Colonic mucosa (tissue), 4 donors: Measurements from ENCODE around the gene PBRM1. TPM values are rescaled to one million over a fixed set of nuclear protein-coding genes. Genes with fewer than 3 reads are reported as not detected.

Source experiments
- DNase-seq: peaks from one replicate; pipeline ENCODE4 v3.0.0-alpha.2; 2020
- H3K27ac ChIP-seq: fragments of 200-600 bp; one replicate; pipeline ENCODE4 v1.8.0; 2021
- H3K27me3 ChIP-seq: fragments of 200-600 bp; one replicate; pipeline ENCODE4 v1.8.0; 2021
- H3K36me3 ChIP-seq: fragments of 200-600 bp; one replicate; pipeline ENCODE4 v1.8.0; 2021
- H3K4me1 ChIP-seq: fragments of 200-600 bp; one replicate; pipeline ENCODE4 v1.8.0; 2021; ENCODE audit warnings: mild to moderate bottlenecking
- H3K4me3 ChIP-seq: fragments of 200-600 bp; one replicate; pipeline ENCODE4 v1.8.0; 2021
- H3K9ac ChIP-seq, 2 donors: one replicate each; pipeline ENCODE4 v1.7.0; 2013; ENCODE audit warnings: control low read depth in 2 of 2, low read depth in 2 of 2, low read length in 2 of 2
- H3K9me3 ChIP-seq: fragments of 200-600 bp; one replicate; pipeline ENCODE4 v1.8.0; 2021
- CTCF ChIP-seq: fragments of 200-600 bp; IDR thresholded peaks from one replicate; pipeline ENCODE4 v1.8.0; 2022; ENCODE audit warnings: antibody characterized with exemption, mild to moderate bottlenecking
- intact Hi-C: fragments of 100-400 bp; cut with DNase I; formaldehyde crosslinking; loops from one replicate; pipeline ENCODE4 v1.14.1; 2022
- total RNA-seq, 2 donors: library from RNA; stranded (reverse); fragmentation: NEBNext Ultra II Directional in 1 of 2; extraction: Animal tissue kit (Norgen Biotek cat#: 25700) in 1 of 2; gene quantifications; one replicate each; pipeline ENCODE4 v1.2.1, GENCODE V29; 2021
- donor health status: healthy.
- donor health status: DM: no; HTN: no; CAD: no.
- donor health status: DM: no; HTN: no; CAD: no.

Gene PBRM1
- total RNA-seq, 2 donors from 2014 or later = 53.6 to 65.7 TPM

- Histone ChIP-seq H3K9ac (no peak overlapping the region), H3K9me3 (no peaks in the 10 kb centered on the region), H3K36me3 (peaks cover 15% of the 10 kb centered on the region), H3K27ac (no peak overlapping the region), H3K4me1 (no peaks in the 10 kb centered on the region), H3K27me3 (no peaks in the 10 kb centered on the region), H3K4me3 (no peak overlapping the region)
- intact Hi-C loops = no loop called here
- DNase-seq = no peak
- TF ChIP-seq CTCF = no peak
These were observed 130.7 kb downstream of the PBRM1 start for GRCh38 chr3:52555056-52555455.

- DNase-seq = no peak
These were observed 131.5 kb downstream of the PBRM1 start for GRCh38 chr3:52554026-52554755.

GRCh38 chr3:52552089-52552488 lies 133.6 kb downstream of the PBRM1 start:
- H3K27me3 ChIP-seq = no peaks in the 10 kb centered on the region
- no peak overlapping the region for H3K9ac ChIP-seq
- no peak for DNase-seq
- no peak for TF ChIP-seq CTCF
- intact Hi-C loops = no loop called here
- no peaks in the 10 kb centered on the region for H3K4me1 ChIP-seq
- H3K9me3 ChIP-seq = no peaks in the 10 kb centered on the region
- peaks cover 8% of the 10 kb centered on the region for H3K36me3 ChIP-seq
- H3K27ac ChIP-seq = no peak overlapping the region
- no peak overlapping the region for H3K4me3 ChIP-seq

More at GRCh38 chr3:52554026-52554755, 131.5 kb downstream of the PBRM1 start:
- no peaks in the 10 kb centered on the region for H3K4me1 ChIP-seq
- H3K27me3 ChIP-seq = no peaks in the 10 kb centered on the region
- intact Hi-C loops = no loop called here
- no peak overlapping the region for H3K9ac ChIP-seq
- peaks cover 21% of the 10 kb centered on the region for H3K36me3 ChIP-seq
- no peak overlapping the region for H3K27ac ChIP-seq
- no peak overlapping the region for H3K4me3 ChIP-seq
- no peak for TF ChIP-seq CTCF
- no peaks in the 10 kb centered on the region for H3K9me3 ChIP-seq

GRCh38 chr3:52551118-52551517 lies 134.6 kb downstream of the PBRM1 start:
- Histone ChIP-seq H3K4me1 (no peaks in the 10 kb centered on the region), H3K27ac (no peak overlapping the region), H3K9me3 (no peaks in the 10 kb centered on the region), H3K4me3 (no peak overlapping the region), H3K27me3 (no peaks in the 10 kb centered on the region), H3K36me3 (peaks cover 8% of the 10 kb centered on the region), H3K9ac (no peak overlapping the region)
- TF ChIP-seq CTCF = no peak
- no peak for DNase-seq
- intact Hi-C loops = no loop called here

DNA sequence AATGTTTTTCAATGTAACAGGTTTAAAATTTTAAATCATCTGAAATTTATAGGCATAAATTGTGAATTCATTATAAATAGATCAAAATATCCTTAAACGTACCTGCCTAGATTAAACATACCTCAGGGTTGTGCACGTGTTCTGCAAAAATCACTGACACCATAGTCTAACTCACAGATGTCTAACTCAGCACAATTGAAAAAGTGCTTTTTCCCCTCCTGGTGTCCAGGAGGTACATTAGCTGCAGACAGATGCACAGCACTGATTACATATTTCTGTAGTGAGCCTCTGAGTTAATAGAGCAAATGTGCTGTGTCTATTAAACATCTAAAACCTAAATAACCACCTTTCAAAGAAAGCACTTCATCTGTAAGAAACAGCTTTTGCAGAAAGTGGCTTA lies 138.6 kb downstream of the PBRM1 start:
- Histone ChIP-seq H3K4me3 (no peak overlapping the region), H3K27ac (no peak overlapping the region), H3K27me3 (no peaks in the 10 kb centered on the region), H3K4me1 (no peaks in the 10 kb centered on the region), H3K9me3 (no peaks in the 10 kb centered on the region), H3K36me3 (peaks cover 8% of the 10 kb centered on the region), H3K9ac (no peak overlapping the region)
- no peak for TF ChIP-seq CTCF
- intact Hi-C loops = no loop called here
- no peak for DNase-seq
